Activated CD4-positive, alpha-beta T cell treated with anti-CD3 and anti-CD28 coated beads, Interleukin-2, amount 10 ng/mL, durations not matched to agents 7 days and 5 days (primary cell): ENCODE data around the gene CACNA1C. TPM values are rescaled to one million over a fixed set of nuclear protein-coding genes. Genes with fewer than 3 reads are reported as not detected.

Experiments
- CTCF ChIA-PET: fragments of 350-600 bp; sonication (Branson Sonifier 250); formaldehyde crosslinking; loops from one replicate; lab custom pipeline; 2021; ENCODE audit warnings: antibody characterized with exemption; lab: Charles Lee
- POLR2A ChIA-PET: fragments of 350-600 bp; sonication (Branson Sonifier 250); formaldehyde crosslinking; loops from one replicate; lab custom pipeline; 2021; ENCODE audit warnings: antibody characterized with exemption; lab: Charles Lee
- DNase-seq: peaks from one replicate; pipeline ENCODE4 v3.0.0-alpha.2; 2020
- H3K27ac Mint-ChIP-seq: one replicate; pipeline ENCODE4 v1.8.0; 2021; ENCODE audit warnings: mild to moderate bottlenecking, moderate library complexity, mixed read lengths
- H3K27me3 Mint-ChIP-seq: one replicate; pipeline ENCODE4 v1.8.0; 2021; ENCODE audit warnings: mixed read lengths
- H3K36me3 Mint-ChIP-seq: one replicate; pipeline ENCODE4 v1.8.0; 2021; ENCODE audit warnings: low read depth, mixed read lengths
- H3K4me1 Mint-ChIP-seq: one replicate; pipeline ENCODE4 v1.8.0; 2021; ENCODE audit warnings: mixed read lengths
- H3K4me3 Mint-ChIP-seq: one replicate; pipeline ENCODE4 v1.8.0; 2021; ENCODE audit warnings: mild to moderate bottlenecking, moderate library complexity, mixed read lengths
- H3K9me3 Mint-ChIP-seq: one replicate; pipeline ENCODE4 v1.8.0; 2021; ENCODE audit warnings: mixed read lengths
- total RNA-seq, 2 experiments: library from RNA; stranded (reverse); gene quantifications; one replicate each; pipeline ENCODE4 v1.2.3, GENCODE V29; 2021

CACNA1C gene
- total RNA-seq, 2 experiments from 2014 or later: 0.12 to 0.15 TPM

- CTCF ChIA-PET: no interaction called here
- H3K27ac Mint-ChIP-seq: no peak overlapping the region
- H3K4me1 Mint-ChIP-seq: no peaks in the 10 kb centered on the region
- no peak for DNase-seq
- no peaks in the 10 kb centered on the region for H3K36me3 Mint-ChIP-seq
- POLR2A ChIA-PET: no interaction called here
- no peaks in the 10 kb centered on the region for H3K9me3 Mint-ChIP-seq
- H3K4me3 Mint-ChIP-seq: no peak overlapping the region
- peaks cover 4% of the 10 kb centered on the region for H3K27me3 Mint-ChIP-seq
These were observed 376.2 kb downstream of the CACNA1C start for GRCh38 chr12:2429032-2429431.

- POLR2A ChIA-PET: no interaction called here
- no peaks in the 10 kb centered on the region for H3K9me3 Mint-ChIP-seq
- CTCF ChIA-PET: no interaction called here
- no peaks in the 10 kb centered on the region for H3K27me3 Mint-ChIP-seq
- H3K4me1 Mint-ChIP-seq: no peaks in the 10 kb centered on the region
- DNase-seq: no peak
- no peaks in the 10 kb centered on the region for H3K36me3 Mint-ChIP-seq
- H3K27ac Mint-ChIP-seq: no peak overlapping the region
- no peak overlapping the region for H3K4me3 Mint-ChIP-seq
These were observed 379.0 kb downstream of the CACNA1C start for GRCh38 chr12:2431810-2432209.

GRCh38 chr12:2432856-2433255 is 380.1 kb downstream of the CACNA1C start:
- POLR2A ChIA-PET: no interaction called here

GRCh38 chr12:2435511-2435910 is 382.7 kb downstream of the CACNA1C start:
- ChIA-PET CTCF (no interaction called here), POLR2A (no interaction called here)
- H3K27me3 Mint-ChIP-seq: no peaks in the 10 kb centered on the region
- H3K9me3 Mint-ChIP-seq: peaks cover 2% of the 10 kb centered on the region
- no peak overlapping the region for H3K4me3 Mint-ChIP-seq
- DNase-seq: no peak
- no peak overlapping the region for H3K27ac Mint-ChIP-seq
- H3K36me3 Mint-ChIP-seq: no peaks in the 10 kb centered on the region
- no peaks in the 10 kb centered on the region for H3K4me1 Mint-ChIP-seq

More at GRCh38 chr12:2432856-2433255, 380.1 kb downstream of the CACNA1C start:
- H3K4me1 Mint-ChIP-seq: no peaks in the 10 kb centered on the region
- no peak overlapping the region for H3K27ac Mint-ChIP-seq
- DNase-seq: no peak
- H3K4me3 Mint-ChIP-seq: no peak overlapping the region
- no peaks in the 10 kb centered on the region for H3K36me3 Mint-ChIP-seq
- peaks cover 2% of the 10 kb centered on the region for H3K9me3 Mint-ChIP-seq
- H3K27me3 Mint-ChIP-seq: no peaks in the 10 kb centered on the region
- CTCF ChIA-PET: no interaction called here

- POLR2A ChIA-PET: no interaction called here
- CTCF ChIA-PET: no interaction called here
- H3K4me3 Mint-ChIP-seq: no peak overlapping the region
- H3K36me3 Mint-ChIP-seq: no peaks in the 10 kb centered on the region
- no peak for DNase-seq
- peaks cover 5% of the 10 kb centered on the region for H3K27me3 Mint-ChIP-seq
- no peak overlapping the region for H3K27ac Mint-ChIP-seq
- peaks cover 2% of the 10 kb centered on the region for H3K9me3 Mint-ChIP-seq
- H3K4me1 Mint-ChIP-seq: no peaks in the 10 kb centered on the region
These were observed 386.7 kb downstream of the CACNA1C start for GRCh38 chr12:2439332-2440100.

GRCh38 chr12:2443776-2444175 is 391.0 kb downstream of the CACNA1C start:
- CTCF ChIA-PET: no interaction called here
- H3K4me3 Mint-ChIP-seq: no peak overlapping the region
- POLR2A ChIA-PET: no interaction called here

GRCh38 chr12:2445968-2446367 is 393.2 kb downstream of the CACNA1C start:
- H3K4me3 Mint-ChIP-seq: no peak overlapping the region
- DNase-seq: no peak

More at GRCh38 chr12:2443776-2444175, 391.0 kb downstream of the CACNA1C start:
- Mint-ChIP-seq H3K36me3 (no peaks in the 10 kb centered on the region), H3K27me3 (peaks cover 5% of the 10 kb centered on the region), H3K4me1 (no peaks in the 10 kb centered on the region), H3K27ac (no peak overlapping the region), H3K9me3 (no peaks in the 10 kb centered on the region)
- no peak for DNase-seq

GRCh38 chr12:2447861-2448260 is 395.1 kb downstream of the CACNA1C start:
- Mint-ChIP-seq H3K4me3 (no peak overlapping the region), H3K4me1 (no peaks in the 10 kb centered on the region), H3K27ac (no peak overlapping the region), H3K27me3 (no peaks in the 10 kb centered on the region), H3K36me3 (no peaks in the 10 kb centered on the region), H3K9me3 (no peaks in the 10 kb centered on the region)
- POLR2A ChIA-PET: no interaction called here
- no peak for DNase-seq
- CTCF ChIA-PET: interaction anchor here (1.1 to 1.4 kb wide), 2 partner anchors 9 to 14 kb away, joined by 3 read pairs; no protein-coding TSS in a partner anchor

More at GRCh38 chr12:2445968-2446367, 393.2 kb downstream of the CACNA1C start:
- Mint-ChIP-seq H3K9me3 (no peaks in the 10 kb centered on the region), H3K4me1 (no peaks in the 10 kb centered on the region), H3K36me3 (no peaks in the 10 kb centered on the region), H3K27me3 (peaks cover 5% of the 10 kb centered on the region), H3K27ac (no peak overlapping the region)
- POLR2A ChIA-PET: no interaction called here
- CTCF ChIA-PET: no interaction called here

- CTCF ChIA-PET: no interaction called here
- DNase-seq: no peak
- Mint-ChIP-seq H3K36me3 (no peaks in the 10 kb centered on the region), H3K4me3 (no peak overlapping the region), H3K27me3 (no peaks in the 10 kb centered on the region), H3K9me3 (no peaks in the 10 kb centered on the region), H3K4me1 (peaks cover 2% of the 10 kb centered on the region), H3K27ac (no peak overlapping the region)
- POLR2A ChIA-PET: no interaction called here
These were observed 396.8 kb downstream of the CACNA1C start for GRCh38 chr12:2449586-2449985.

- Mint-ChIP-seq H3K27me3 (no peaks in the 10 kb centered on the region), H3K27ac (no peak overlapping the region), H3K9me3 (no peaks in the 10 kb centered on the region), H3K36me3 (no peaks in the 10 kb centered on the region), H3K4me1 (peaks cover 2% of the 10 kb centered on the region), H3K4me3 (no peak overlapping the region)
- ChIA-PET CTCF (no interaction called here), POLR2A (no interaction called here)
- DNase-seq: no peak
These were observed 397.8 kb downstream of the CACNA1C start for GRCh38 chr12:2450553-2450952.

- Mint-ChIP-seq H3K4me1 (peaks cover 2% of the 10 kb centered on the region), H3K9me3 (no peaks in the 10 kb centered on the region), H3K36me3 (no peaks in the 10 kb centered on the region), H3K27me3 (no peaks in the 10 kb centered on the region), H3K27ac (no peak overlapping the region), H3K4me3 (no peak overlapping the region)
- ChIA-PET CTCF (no interaction called here), POLR2A (no interaction called here)
- DNase-seq: no peak
These were observed 398.2 kb downstream of the CACNA1C start for GRCh38 chr12:2451025-2451424.

- H3K4me1 Mint-ChIP-seq: peaks cover 2% of the 10 kb centered on the region
- H3K9me3 Mint-ChIP-seq: no peaks in the 10 kb centered on the region
- no peak overlapping the region for H3K4me3 Mint-ChIP-seq
- no peak for DNase-seq
- no peaks in the 10 kb centered on the region for H3K27me3 Mint-ChIP-seq
- ChIA-PET POLR2A (no interaction called here), CTCF (interaction anchor here (0.6 kb wide), 1 partner anchor 20 kb away, joined by 7 read pairs; no protein-coding TSS in a partner anchor)
- no peak overlapping the region for H3K27ac Mint-ChIP-seq
- H3K36me3 Mint-ChIP-seq: no peaks in the 10 kb centered on the region
These were observed 398.7 kb downstream of the CACNA1C start for GRCh38 chr12:2451497-2451896.

- no peak overlapping the region for H3K27ac Mint-ChIP-seq
- H3K4me3 Mint-ChIP-seq: no peak overlapping the region
- H3K27me3 Mint-ChIP-seq: no peaks in the 10 kb centered on the region
- no peaks in the 10 kb centered on the region for H3K36me3 Mint-ChIP-seq
- CTCF ChIA-PET: no interaction called here
- DNase-seq: no peak
- peaks cover 2% of the 10 kb centered on the region for H3K4me1 Mint-ChIP-seq
- POLR2A ChIA-PET: no interaction called here
- no peaks in the 10 kb centered on the region for H3K9me3 Mint-ChIP-seq
These were observed 400.4 kb downstream of the CACNA1C start for GRCh38 chr12:2453076-2453760.
